Endothelial cell of umbilical vein (primary cell): Measurements from ENCODE around the gene ERFL. TPM values are rescaled to one million over a fixed set of nuclear protein-coding genes. Genes with fewer than 3 reads are reported as not detected.

Experiments
- BruUV-seq: library from RNA; stranded (reverse); fragments of 400-500 nt; replicated peaks from 2 replicates; lab custom pipeline; 2021; lab: Mats Ljungman, UMichigan
- CTCF ChIA-PET: fragments of 300-600, 350-600 bp; sonication (Branson Sonifier 250); formaldehyde crosslinking; loops from one replicate; lab custom pipeline; 2021; ENCODE audit warnings: antibody characterized with exemption, inconsistent platforms; lab: Charles Lee
- POLR2A ChIA-PET: fragments of 300-600, 350-600 bp; sonication (Branson Sonifier 250); formaldehyde crosslinking; loops from one replicate; lab custom pipeline; 2021; ENCODE audit warnings: antibody characterized with exemption, inconsistent platforms; lab: Charles Lee
- DNase-seq: peaks from one replicate; pipeline ENCODE4 v3.0.0-alpha.2; 2011; ENCODE audit warnings: low read depth, low spot score
- FAIRE-seq: peaks from 2 replicates; lab custom pipeline; 2011; peaks lifted over from hg19 to GRCh38; lab: Jason Lieb, UNC
- H2AFZ ChIP-seq: 2 replicates; pipeline ENCODE4 v1.6.0; 2012; ENCODE audit warnings: low read depth, low read length, control low read depth, inconsistent platforms
- H3K27ac ChIP-seq: 2 replicates; pipeline ENCODE4 v1.5.1; 2011; ENCODE audit warnings: low read depth, mild to moderate bottlenecking, control low read depth, low read length, moderate library complexity; ENCODE audit not compliant: insufficient read depth
- H3K27me3 ChIP-seq, 2 experiments: 2 replicates each; pipeline versions ENCODE4 v1.6.0 to v1.6.1; 2011; ENCODE audit warnings: low read length in 2 of 2, mixed read lengths in 1 of 2; ENCODE audit not compliant: control insufficient read depth in 2 of 2, insufficient read depth in 2 of 2
- H3K36me3 ChIP-seq, 2 experiments: 2 replicates in 1 of 2; 3 replicates in 1 of 2; pipeline ENCODE4 v1.5.1; 2011; ENCODE audit warnings: low read length in 2 of 2, mild to moderate bottlenecking in 1 of 2, moderate library complexity in 1 of 2; ENCODE audit not compliant: control insufficient read depth in 2 of 2, insufficient read depth in 2 of 2; ENCODE audit errors: extremely low read depth in 1 of 2
- H3K4me1 ChIP-seq: 3 replicates; pipeline ENCODE4 v1.5.1; 2011; ENCODE audit warnings: mild to moderate bottlenecking, low read length; ENCODE audit not compliant: control insufficient read depth, insufficient read depth; ENCODE audit errors: extremely low read depth
- H3K4me2 ChIP-seq: 2 replicates; pipeline ENCODE4 v1.6.1; 2011; ENCODE audit warnings: low read length, control low read depth, mixed read lengths; ENCODE audit not compliant: insufficient read depth
- H3K4me3 ChIP-seq, 3 experiments: fragments of 200-600 bp in 1 of 3; sonication (generic), shearing (Covaris generic) in 1 of 3; replicated peaks in 1 of 3; 2 replicates each; pipeline ENCODE4 v1.5.1; 2011 to 2016; ENCODE audit warnings: control low read depth in 3 of 3, low read length in 3 of 3, mild to moderate bottlenecking in 2 of 3, inconsistent platforms in 1 of 3, low read depth in 1 of 3, moderate library complexity in 1 of 3; ENCODE audit not compliant: insufficient read depth in 1 of 3
- H3K79me2 ChIP-seq: 2 replicates; pipeline ENCODE4 v1.6.0; 2012; ENCODE audit warnings: low read length, inconsistent platforms; ENCODE audit not compliant: control insufficient read depth, insufficient read depth
- H3K9ac ChIP-seq: replicated peaks from 2 replicates; pipeline ENCODE3; 2011; ENCODE audit warnings: low read length, control low read depth; ENCODE audit not compliant: insufficient read depth; ENCODE audit errors: extremely low read depth
- H3K9me1 ChIP-seq: replicated peaks from 3 replicates; pipeline ENCODE4 v1.6.0; 2011; ENCODE audit warnings: mild to moderate bottlenecking, low read length; ENCODE audit not compliant: control insufficient read depth, insufficient read depth; ENCODE audit errors: extremely low read depth
- H3K9me3 ChIP-seq: replicated peaks from 2 replicates; pipeline ENCODE4 v1.5.1; 2012; ENCODE audit warnings: low read length, inconsistent platforms; ENCODE audit not compliant: control insufficient read depth, insufficient read depth
- H4K20me1 ChIP-seq: replicated peaks from 2 replicates; pipeline ENCODE3; 2011; ENCODE audit warnings: mild to moderate bottlenecking, low read length; ENCODE audit not compliant: control insufficient read depth, insufficient read depth; ENCODE audit errors: extremely low read depth
- dilution Hi-C: fragments of 300-500 bp; cut with MboI; formaldehyde crosslinking; loops from one replicate; pipeline ENCODE4 v1.15.0; 2019; ENCODE audit warnings: low sequenced_read_pairs; ENCODE audit not compliant: extremely low pct_ligation_motif_present
- intact Hi-C: fragments of 100-400 bp; cut with micrococcal nuclease; formaldehyde crosslinking; loops from one replicate; pipeline ENCODE4 v1.10.0; 2022
- polyA plus RNA-seq, 4 experiments: library from polyadenylated mRNA; depleted of rRNA in 3 of 4; stranded (reverse) in 3 of 4; unstranded in 1 of 4; fragments of >200 nt; gene quantifications; 2 replicates each; pipeline versions ENCODE4 v1.2.1 to v1.2.3, GENCODE V29; 2011 to 2012; ENCODE audit warnings: missing spikeins in 1 of 4
- total RNA-seq: library from RNA; stranded (reverse); gene quantifications from 2 replicates; pipeline ENCODE4 v1.2.3, GENCODE V29; 2021
- TF ChIP-seq, protein P1 (sequence below), 2 donors: IDR thresholded peaks; 1 replicate in 1 of 2; 2 replicates in 1 of 2; pipeline ENCODE4 v1.5.1; 2011; ENCODE audit warnings: low read length in 2 of 2, mild to moderate bottlenecking in 2 of 2, moderate library complexity in 2 of 2, control low read depth in 1 of 2, inconsistent platforms in 1 of 2, low read depth in 1 of 2; ENCODE audit not compliant: insufficient read depth in 1 of 2; ENCODE audit errors: extremely low read depth in 1 of 2
- TF ChIP-seq, protein P2 (sequence below): IDR thresholded peaks from 2 replicates; pipeline ENCODE4 v1.6.1; 2011; ENCODE audit not compliant: insufficient read depth, insufficient read length

ERFL gene
- total and polyA plus RNA-seq, 2 donors (not counting 3 experiments of a cell fraction or from before 2014, with no cell fraction given): not detected

- no peak overlapping the region for H3K9ac ChIP-seq
- no peak overlapping the region for H3K4me3 ChIP-seq
- no peak overlapping the region for H3K4me2 ChIP-seq
- POLR2A ChIA-PET: no interaction called here
- H3K36me3 ChIP-seq: no peaks in the 10 kb centered on the region
- dilution Hi-C loops: no loop called here
- intact Hi-C loops: no loop called here
- H3K27me3 ChIP-seq: peaks cover 15 to 19% of the 10 kb centered on the region in 2 experiments
- no TSS peak for BruUV-seq
- H4K20me1 ChIP-seq: no peaks in the 10 kb centered on the region
- H3K9me1 ChIP-seq: no peaks in the 10 kb centered on the region
- no peak overlapping the region for H2AFZ ChIP-seq
- TF ChIP-seq, protein P1, sequence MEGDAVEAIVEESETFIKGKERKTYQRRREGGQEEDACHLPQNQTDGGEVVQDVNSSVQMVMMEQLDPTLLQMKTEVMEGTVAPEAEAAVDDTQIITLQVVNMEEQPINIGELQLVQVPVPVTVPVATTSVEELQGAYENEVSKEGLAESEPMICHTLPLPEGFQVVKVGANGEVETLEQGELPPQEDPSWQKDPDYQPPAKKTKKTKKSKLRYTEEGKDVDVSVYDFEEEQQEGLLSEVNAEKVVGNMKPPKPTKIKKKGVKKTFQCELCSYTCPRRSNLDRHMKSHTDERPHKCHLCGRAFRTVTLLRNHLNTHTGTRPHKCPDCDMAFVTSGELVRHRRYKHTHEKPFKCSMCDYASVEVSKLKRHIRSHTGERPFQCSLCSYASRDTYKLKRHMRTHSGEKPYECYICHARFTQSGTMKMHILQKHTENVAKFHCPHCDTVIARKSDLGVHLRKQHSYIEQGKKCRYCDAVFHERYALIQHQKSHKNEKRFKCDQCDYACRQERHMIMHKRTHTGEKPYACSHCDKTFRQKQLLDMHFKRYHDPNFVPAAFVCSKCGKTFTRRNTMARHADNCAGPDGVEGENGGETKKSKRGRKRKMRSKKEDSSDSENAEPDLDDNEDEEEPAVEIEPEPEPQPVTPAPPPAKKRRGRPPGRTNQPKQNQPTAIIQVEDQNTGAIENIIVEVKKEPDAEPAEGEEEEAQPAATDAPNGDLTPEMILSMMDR (IDR thresholded peaks at IDR 0.05; ENCODE audit: extremely low read depth in 1 of 2, insufficient read depth in 1 of 2, low read depth in 1 of 2, low read length in 2 of 2): no peak
- TF ChIP-seq, protein P2, sequence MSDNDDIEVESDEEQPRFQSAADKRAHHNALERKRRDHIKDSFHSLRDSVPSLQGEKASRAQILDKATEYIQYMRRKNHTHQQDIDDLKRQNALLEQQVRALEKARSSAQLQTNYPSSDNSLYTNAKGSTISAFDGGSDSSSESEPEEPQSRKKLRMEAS: no peak
- no peaks in the 10 kb centered on the region for H3K79me2 ChIP-seq
- CTCF ChIA-PET: interaction anchor here (1.3 to 1.9 kb wide), 2 partner anchors 10 kb away, joined by 4 to 8 read pairs; no protein-coding TSS in a partner anchor
- H3K4me1 ChIP-seq: peaks cover 2% of the 10 kb centered on the region
- FAIRE-seq (no peak), DNase-seq (no peak)
- H3K27ac ChIP-seq: no peak overlapping the region
- no peaks in the 10 kb centered on the region for H3K9me3 ChIP-seq
Measured at GRCh38 chr19:41941410-41942202, 13.4 kb upstream of the ERFL start.
